OCI-LY7 (cell line): Measurements from ENCODE around the gene JPT1. TPM values are rescaled to one million over a fixed set of nuclear protein-coding genes. Genes with fewer than 3 reads are reported as not detected.
A peak's percentile ranks its signal among the peaks of the same experiment; 100 is the strongest.

Source experiments
- BruUV-seq: library from RNA; stranded (reverse); fragments of 400-500 nt; replicated peaks from 2 replicates; lab custom pipeline; 2021; lab: Mats Ljungman, UMichigan
- CTCF ChIA-PET: fragments of 300-600 bp; sonication (Branson Sonifier 250); formaldehyde crosslinking; loops from one replicate; lab custom pipeline; 2022; ENCODE audit warnings: antibody characterized with exemption; ENCODE audit not compliant: unreplicated experiment; lab: Charles Lee
- POLR2A ChIA-PET: fragments of 300-600 bp; sonication (Branson Sonifier 250); formaldehyde crosslinking; loops from one replicate; lab custom pipeline; 2022; ENCODE audit warnings: antibody characterized with exemption; lab: Charles Lee
- DNase-seq: peaks from one replicate; pipeline ENCODE4 v3.0.0-alpha.2; 2015; ENCODE audit warnings: low spot score
- H2AFZ ChIP-seq: fragments of 200-600 bp; sonication (generic), shearing (Covaris generic); 2 replicates; pipeline ENCODE4 v1.6.1; 2014; ENCODE audit warnings: mild to moderate bottlenecking, antibody characterized with exemption, low read length, moderate library complexity
- H3K27ac ChIP-seq: fragments of 200-600 bp; sonication (generic); 2 replicates; pipeline ENCODE4 v1.5.1; 2014; ENCODE audit warnings: mixed run types, low read depth, mild to moderate bottlenecking, moderate library complexity, low read length, inconsistent platforms; ENCODE audit not compliant: poor library complexity, severe bottlenecking
- H3K36me3 ChIP-seq: fragments of 200-600 bp; sonication (generic); 2 replicates; pipeline ENCODE4 v1.6.1; 2014; ENCODE audit warnings: mild to moderate bottlenecking, antibody characterized with exemption, low read length, moderate library complexity, mixed read lengths; ENCODE audit not compliant: insufficient read depth
- H3K4me1 ChIP-seq: fragments of 200-600 bp; sonication (generic); 2 replicates; pipeline ENCODE4 v1.5.1; 2014; ENCODE audit warnings: mild to moderate bottlenecking, low read length; ENCODE audit not compliant: insufficient read depth, poor library complexity, severe bottlenecking
- H3K4me2 ChIP-seq: fragments of 200-600 bp; sonication (generic); 2 replicates; pipeline ENCODE4 v1.6.1; 2014; ENCODE audit warnings: mild to moderate bottlenecking, low read length
- H3K4me3 ChIP-seq: fragments of 200-600 bp; sonication (generic); 2 replicates; pipeline ENCODE4 v1.5.1; 2014; ENCODE audit warnings: mild to moderate bottlenecking, low read depth, low read length; ENCODE audit not compliant: poor library complexity, severe bottlenecking
- H3K79me2 ChIP-seq: fragments of 200-600 bp; sonication (generic); 2 replicates; pipeline ENCODE4 v1.6.1; 2016; ENCODE audit warnings: low read depth, mild to moderate bottlenecking, low read length, moderate library complexity, mixed read lengths; ENCODE audit not compliant: insufficient read depth
- H3K9me2 ChIP-seq: fragments of 200-600 bp; sonication (generic); 2 replicates; pipeline ENCODE4 v1.6.1; 2016; ENCODE audit warnings: mild to moderate bottlenecking, low read length, mixed read lengths; ENCODE audit not compliant: insufficient read depth
- H3K9me3 ChIP-seq: fragments of 200-600 bp; sonication (generic); 2 replicates; pipeline ENCODE4 v1.6.1; 2014; ENCODE audit warnings: mild to moderate bottlenecking, mixed run types, low read length, mixed read lengths
- H4K20me1 ChIP-seq: fragments of 200-600 bp; sonication (generic); 2 replicates; pipeline ENCODE4 v1.6.1; 2014; ENCODE audit warnings: mild to moderate bottlenecking, antibody characterized with exemption, low read length, moderate library complexity, mixed read lengths; ENCODE audit not compliant: insufficient read depth
- EZH2phosphoT487 ChIP-seq: fragments of 200-600 bp; sonication (generic); IDR thresholded peaks from 2 replicates; pipeline ENCODE4 v1.6.1; 2018; ENCODE audit warnings: low read depth, borderline replicate concordance, mild to moderate bottlenecking, mixed run types, antibody characterized with exemption, low read length, moderate library complexity, mixed read lengths
- intact Hi-C: fragments of 100-400 bp; cut with micrococcal nuclease; formaldehyde crosslinking; loops from one replicate; pipeline ENCODE4 v1.10.0; 2022; ENCODE audit not compliant: unreplicated experiment
- total RNA-seq, 2 experiments: library from RNA; depleted of rRNA in 1 of 2; stranded (reverse); fragments of >200 nt in 1 of 2; shearing (Covaris generic) in 1 of 2; gene quantifications; 2 replicates each; pipeline ENCODE4 v1.2.3, GENCODE V29; 2014 to 2022
- TF ChIP-seq, protein P1 (sequence below): fragments of 200-600 bp; sonication (generic); conservative IDR thresholded peaks from 2 replicates; pipeline ENCODE4 v1.5.1; 2014; ENCODE audit warnings: mild to moderate bottlenecking, antibody characterized with exemption, low read length, moderate library complexity, mixed read lengths

The JPT1 gene
- total RNA-seq, 2 experiments from 2014 or later: 121 to 251 TPM

DNA sequence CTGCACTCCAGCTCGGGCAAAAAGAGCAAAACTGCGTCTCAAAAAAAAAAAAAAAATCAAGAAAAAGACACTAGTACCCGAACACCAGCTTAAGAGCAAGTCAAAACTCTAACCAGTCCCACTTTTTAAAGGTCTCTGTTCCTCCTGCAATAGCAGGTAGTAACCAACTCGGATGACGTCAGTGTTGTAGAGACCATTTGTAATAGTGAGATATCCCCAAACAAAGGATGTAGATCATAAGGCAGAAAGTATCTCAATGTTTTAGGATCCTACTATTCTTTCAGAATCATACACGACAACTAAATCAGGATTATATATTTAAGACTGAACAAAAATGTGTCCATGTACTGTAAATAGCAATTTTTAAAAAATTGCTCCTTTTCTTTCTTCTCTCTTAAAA, 2.4 kb downstream of the JPT1 start:
- Histone ChIP-seq H3K9me2 (no peaks in the 10 kb centered on the region), H3K79me2 (peaks cover 64% of the 10 kb centered on the region), H2AFZ (no peak overlapping the region), H4K20me1 (peaks cover 15% of the 10 kb centered on the region; the same call in 1 of the 2 replicates), H3K4me3 (peak overlapping the region; percentile 75), H3K4me2 (peak overlapping the region; percentile 95), H3K4me1 (peaks cover 24% of the 10 kb centered on the region), H3K27ac (no peak overlapping the region), H3K36me3 (peaks cover 44% of the 10 kb centered on the region), H3K9me3 (no peaks in the 10 kb centered on the region)
- ChIA-PET CTCF (no interaction called here), POLR2A (interaction anchor here (0.6 kb wide), 1 partner anchor 1169 kb away, joined by 5 read pairs; no protein-coding TSS in a partner anchor)
- TF ChIP-seq EZH2phosphoT487: no peak
- TF ChIP-seq, protein P1, sequence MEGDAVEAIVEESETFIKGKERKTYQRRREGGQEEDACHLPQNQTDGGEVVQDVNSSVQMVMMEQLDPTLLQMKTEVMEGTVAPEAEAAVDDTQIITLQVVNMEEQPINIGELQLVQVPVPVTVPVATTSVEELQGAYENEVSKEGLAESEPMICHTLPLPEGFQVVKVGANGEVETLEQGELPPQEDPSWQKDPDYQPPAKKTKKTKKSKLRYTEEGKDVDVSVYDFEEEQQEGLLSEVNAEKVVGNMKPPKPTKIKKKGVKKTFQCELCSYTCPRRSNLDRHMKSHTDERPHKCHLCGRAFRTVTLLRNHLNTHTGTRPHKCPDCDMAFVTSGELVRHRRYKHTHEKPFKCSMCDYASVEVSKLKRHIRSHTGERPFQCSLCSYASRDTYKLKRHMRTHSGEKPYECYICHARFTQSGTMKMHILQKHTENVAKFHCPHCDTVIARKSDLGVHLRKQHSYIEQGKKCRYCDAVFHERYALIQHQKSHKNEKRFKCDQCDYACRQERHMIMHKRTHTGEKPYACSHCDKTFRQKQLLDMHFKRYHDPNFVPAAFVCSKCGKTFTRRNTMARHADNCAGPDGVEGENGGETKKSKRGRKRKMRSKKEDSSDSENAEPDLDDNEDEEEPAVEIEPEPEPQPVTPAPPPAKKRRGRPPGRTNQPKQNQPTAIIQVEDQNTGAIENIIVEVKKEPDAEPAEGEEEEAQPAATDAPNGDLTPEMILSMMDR: no peak
- peak; percentile 48 for DNase-seq
- BruUV-seq: no TSS peak
- intact Hi-C loops: loop anchor here (2.0 kb wide), 2 partner anchors 19 to 37 kb away; no protein-coding TSS in a partner anchor

DNA sequence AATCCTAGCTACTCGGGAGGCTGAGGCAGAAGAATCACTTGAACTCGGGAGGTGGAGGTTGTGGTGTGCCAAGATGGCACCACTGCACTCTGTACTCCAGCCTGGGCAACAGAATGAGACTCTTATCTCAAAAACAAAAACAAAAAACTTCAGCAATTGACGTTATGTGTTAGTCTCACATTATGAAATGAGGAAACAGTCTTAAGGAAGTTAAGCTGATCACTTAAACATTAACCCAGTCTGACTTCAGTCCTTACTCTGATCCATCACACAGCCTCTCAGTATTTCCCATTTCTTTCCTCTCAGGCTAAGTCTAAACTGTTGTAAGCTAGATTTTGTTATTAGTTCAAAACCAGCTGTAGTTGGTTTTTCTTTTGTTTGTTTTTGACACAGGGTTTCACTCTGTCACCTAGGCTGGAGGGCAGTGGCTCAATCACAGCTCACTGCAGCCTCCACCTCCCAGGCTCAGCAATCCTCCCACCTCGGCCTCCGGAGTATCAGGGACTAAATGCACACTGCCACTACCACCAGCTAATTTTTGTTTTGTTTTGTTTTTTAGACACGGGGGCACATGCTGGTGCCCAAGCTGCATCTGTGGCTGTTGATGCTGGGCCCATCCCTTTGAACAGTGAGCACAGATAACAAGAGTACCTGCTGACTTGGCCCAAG, 6.3 kb downstream of the JPT1 start:
- Histone ChIP-seq H3K36me3 (peaks cover 82% of the 10 kb centered on the region), H3K9me2 (no peaks in the 10 kb centered on the region), H3K27ac (no peak overlapping the region), H4K20me1 (peaks cover 13% of the 10 kb centered on the region; the same call in 1 of the 2 replicates), H3K4me2 (no peak overlapping the region), H2AFZ (no peak overlapping the region), H3K4me1 (peaks cover 14% of the 10 kb centered on the region), H3K9me3 (no peaks in the 10 kb centered on the region), H3K4me3 (no peak overlapping the region), H3K79me2 (peaks cover 53% of the 10 kb centered on the region)
- intact Hi-C loops: no loop called here
- TF ChIP-seq EZH2phosphoT487: no peak
- TF ChIP-seq, protein P1: no peak
- BruUV-seq: no TSS peak
- DNase-seq: no peak
- POLR2A ChIA-PET: interaction anchor here (0.6 to 1.2 kb wide), 6 partner anchors 14 to 233 kb away, joined by 3 to 7 read pairs (median 4); no protein-coding TSS in a partner anchor
- CTCF ChIA-PET: interaction anchor here (0.5 kb wide), 1 partner anchor 67 kb away, joined by 3 read pairs; no protein-coding TSS in a partner anchor

DNA sequence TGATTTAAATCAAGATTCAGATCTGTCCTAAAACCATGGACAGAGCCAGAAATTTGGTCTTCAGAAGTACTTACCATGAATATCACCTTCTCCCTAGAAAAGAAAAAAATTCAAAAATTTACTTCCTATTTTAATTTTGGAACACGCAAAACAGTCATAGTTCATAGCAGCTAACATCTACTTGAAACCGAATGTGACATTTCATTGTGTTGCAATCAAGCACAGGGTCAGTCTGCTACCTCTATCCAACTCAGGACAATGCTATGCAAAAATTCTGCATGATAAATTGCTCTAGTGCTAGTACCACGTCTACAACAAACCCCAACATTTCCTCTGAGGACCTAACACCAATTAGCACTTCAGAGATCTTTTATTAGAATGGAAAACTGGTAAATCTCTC, 7.7 kb downstream of the JPT1 start:
- ChIA-PET CTCF (interaction anchor here (0.6 kb wide), 1 partner anchor 93 kb away, joined by 3 read pairs; no protein-coding TSS in a partner anchor), POLR2A (interaction anchor here (1.1 to 1.2 kb wide), 2 partner anchors 8 to 32 kb away, joined by 3 to 5 read pairs; partner anchors contain the start of gene JPT1)
- Histone ChIP-seq H3K4me2 (no peak overlapping the region), H3K9me2 (no peaks in the 10 kb centered on the region), H3K4me1 (peaks cover 2% of the 10 kb centered on the region), H4K20me1 (no peaks in the 10 kb centered on the region), H3K9me3 (no peaks in the 10 kb centered on the region), H3K36me3 (peaks cover 81% of the 10 kb centered on the region), H3K27ac (no peak overlapping the region), H3K79me2 (peaks cover 39% of the 10 kb centered on the region), H2AFZ (no peak overlapping the region), H3K4me3 (no peak overlapping the region)
- BruUV-seq: no TSS peak
- no peak for TF ChIP-seq EZH2phosphoT487
- TF ChIP-seq, protein P1: no peak
- intact Hi-C loops: no loop called here
- no peak for DNase-seq
